Activated T-cell treated with anti-CD3 and anti-CD28 coated beads for 1 hour (primary cell): ENCODE results near the gene NRP2.

Experiments
- DNase-seq: peaks from one replicate; pipeline ENCODE4 v3.0.0-alpha.2; 2020; ENCODE audit warnings: low read depth

The NRP2 gene

DNA sequence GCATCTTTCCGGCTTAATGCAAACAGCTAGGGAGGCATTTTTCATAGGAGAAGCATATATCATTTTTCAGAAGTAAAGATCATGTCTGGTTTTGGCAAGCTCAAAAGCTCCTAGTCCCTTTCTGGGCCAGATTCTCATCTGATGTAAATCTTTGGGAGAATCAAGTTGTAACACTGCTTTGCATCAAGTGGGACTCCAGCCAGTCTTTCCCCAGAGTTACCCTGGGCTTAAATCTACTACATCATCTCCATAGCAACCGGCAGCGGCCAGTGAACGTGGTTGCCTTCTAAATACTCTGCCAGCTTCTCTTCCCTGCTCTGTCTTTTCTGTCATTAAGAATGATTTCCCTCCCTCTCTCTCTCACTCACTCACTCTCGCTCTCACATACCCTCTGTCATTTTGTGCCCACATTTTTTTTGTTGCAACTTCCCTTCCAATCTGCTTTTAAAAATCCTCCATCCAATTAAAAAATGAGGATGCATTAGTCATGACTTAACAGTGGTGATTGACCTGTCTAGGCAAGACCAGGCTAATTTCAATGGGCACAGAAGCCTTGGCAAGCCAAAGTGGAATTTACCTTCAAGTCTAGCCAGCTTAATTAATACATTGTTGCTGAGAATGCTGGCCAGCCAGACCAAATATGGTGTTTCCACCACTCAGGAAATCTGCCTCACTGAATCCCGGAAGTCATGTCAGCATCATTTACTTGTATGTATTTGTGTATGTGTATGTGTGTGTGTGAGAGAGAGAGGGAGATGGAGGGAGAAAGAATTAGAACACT lies 93.0 kb downstream of the NRP2 start:
- DNase-seq, result no peak

DNA sequence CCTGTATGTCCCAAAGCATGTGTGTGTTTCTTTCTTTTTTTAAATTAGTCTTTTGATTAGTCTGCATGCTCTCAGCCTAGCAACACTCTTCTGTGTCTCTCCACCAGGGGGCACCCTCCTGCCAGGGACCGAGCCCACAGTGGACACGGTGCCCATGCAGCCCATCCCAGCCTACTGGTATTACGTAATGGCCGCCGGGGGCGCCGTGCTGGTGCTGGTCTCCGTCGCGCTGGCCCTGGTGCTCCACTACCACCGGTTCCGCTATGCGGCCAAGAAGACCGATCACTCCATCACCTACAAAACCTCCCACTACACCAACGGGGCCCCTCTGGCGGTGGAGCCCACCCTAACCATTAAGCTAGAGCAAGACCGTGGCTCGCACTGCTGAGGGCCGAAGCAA lies 93.8 kb downstream of the NRP2 start:
- DNase-seq, result no peak

DNA sequence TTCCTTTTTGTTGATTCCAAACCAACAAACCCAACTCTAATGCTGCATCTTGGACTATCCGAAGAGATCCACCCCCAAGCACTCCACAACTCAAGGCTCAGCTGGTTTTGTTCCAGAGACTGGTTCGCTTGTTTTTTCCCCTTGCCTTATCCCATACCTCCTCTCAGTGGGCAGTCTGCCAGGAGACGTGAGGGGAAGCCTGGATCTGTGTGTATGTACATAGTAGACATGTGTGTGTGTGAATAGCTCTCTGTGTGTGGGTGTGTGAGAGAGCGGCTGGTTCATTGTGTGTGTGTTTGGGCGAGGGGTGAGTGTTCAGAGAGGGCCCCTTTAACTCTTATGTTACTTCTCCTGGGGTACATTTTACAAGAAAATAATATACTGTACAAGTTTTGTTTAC lies 94.4 kb downstream of the NRP2 start:
- no peak for DNase-seq

DNA sequence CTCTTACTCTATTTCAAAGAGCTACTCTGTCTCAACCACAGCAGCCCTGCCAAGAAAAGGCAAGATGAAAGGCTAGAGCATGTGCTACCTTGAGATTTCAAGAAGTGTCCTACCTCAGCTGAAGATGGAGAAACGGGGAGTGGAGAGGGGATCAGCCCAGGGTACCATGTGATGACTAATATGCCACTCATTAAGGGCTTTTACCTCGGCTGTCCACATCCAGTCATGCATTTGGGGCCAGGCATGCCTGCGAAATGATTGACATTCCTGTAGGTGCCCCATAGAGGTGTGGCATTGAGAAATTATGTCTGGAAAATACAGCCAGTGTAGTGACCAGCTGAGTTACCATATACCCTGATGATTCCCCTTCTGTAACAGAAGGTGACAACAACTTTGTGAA lies 96.1 kb downstream of the NRP2 start:
- no peak for DNase-seq

DNA sequence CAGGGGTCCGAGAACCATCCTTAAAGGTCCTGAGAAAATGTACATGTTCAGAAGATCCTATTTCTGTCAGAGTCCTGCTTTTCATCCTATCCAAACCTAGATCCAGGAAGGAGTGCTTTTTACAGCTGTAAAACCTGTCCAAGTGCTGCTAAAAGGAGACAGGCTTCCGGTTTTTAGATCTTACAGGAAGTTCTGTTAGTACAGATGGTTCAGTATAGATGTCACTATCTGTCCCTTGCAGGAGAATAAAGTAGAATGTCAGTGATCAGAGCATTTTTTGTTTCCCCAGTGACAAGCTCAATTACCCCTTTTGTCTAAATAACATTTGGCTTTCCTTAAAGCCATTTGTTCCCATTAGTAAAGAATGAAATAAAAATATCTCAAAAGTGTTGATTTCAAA lies 98.3 kb downstream of the NRP2 start:
- no peak for DNase-seq

DNA sequence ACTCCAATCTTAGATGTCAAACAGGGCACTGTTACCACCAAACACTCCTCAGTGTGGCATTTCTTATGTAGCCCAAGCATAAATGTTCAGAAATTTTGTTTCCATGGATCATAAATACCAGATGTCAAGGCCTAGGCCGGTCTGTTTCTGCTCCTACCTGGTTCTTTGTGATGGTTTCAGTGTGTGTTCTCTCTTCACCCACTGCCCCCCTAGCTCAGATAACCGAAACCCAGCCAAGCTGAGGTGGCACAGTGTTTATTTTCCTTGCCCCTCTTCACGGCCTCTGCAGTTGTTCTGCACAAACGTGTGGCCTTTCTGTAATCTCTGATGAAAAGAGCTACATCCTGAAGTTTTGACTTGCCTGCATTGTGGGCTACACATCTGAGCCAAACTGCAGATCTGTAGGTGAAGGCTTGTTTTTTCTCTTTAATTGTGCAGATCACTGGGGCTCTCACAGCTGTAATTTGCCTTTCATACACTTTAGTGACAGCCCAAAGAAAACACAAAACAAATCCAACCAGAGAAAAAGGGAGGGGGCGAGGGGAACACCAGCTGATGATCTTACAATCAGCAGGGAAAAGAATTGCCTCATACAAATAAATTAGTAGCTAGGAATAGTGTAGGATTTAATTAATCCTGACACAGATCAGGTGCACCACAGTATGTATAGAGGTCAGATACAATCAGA lies 99.1 kb downstream of the NRP2 start:
- no peak for DNase-seq

DNA sequence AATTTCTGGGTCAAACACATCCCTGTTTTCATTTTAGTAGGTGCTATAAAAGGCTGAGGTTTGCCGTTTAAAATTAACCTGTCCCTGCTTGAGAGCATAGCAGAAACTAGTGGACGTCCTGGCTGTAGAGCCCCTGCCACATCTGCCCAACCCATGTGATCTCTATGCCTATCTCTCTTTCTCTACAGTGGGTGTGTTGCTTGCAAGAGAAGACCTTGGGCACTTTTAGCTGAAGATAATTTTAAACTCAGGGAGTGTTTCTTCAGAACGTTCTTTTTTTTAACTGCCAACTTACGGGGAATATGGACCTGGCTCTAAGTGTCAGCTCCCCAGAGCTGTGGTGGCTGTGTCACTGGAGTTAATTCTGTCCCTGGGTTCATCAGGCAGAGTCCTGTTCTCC lies 100.6 kb downstream of the NRP2 start:
- no peak for DNase-seq

DNA sequence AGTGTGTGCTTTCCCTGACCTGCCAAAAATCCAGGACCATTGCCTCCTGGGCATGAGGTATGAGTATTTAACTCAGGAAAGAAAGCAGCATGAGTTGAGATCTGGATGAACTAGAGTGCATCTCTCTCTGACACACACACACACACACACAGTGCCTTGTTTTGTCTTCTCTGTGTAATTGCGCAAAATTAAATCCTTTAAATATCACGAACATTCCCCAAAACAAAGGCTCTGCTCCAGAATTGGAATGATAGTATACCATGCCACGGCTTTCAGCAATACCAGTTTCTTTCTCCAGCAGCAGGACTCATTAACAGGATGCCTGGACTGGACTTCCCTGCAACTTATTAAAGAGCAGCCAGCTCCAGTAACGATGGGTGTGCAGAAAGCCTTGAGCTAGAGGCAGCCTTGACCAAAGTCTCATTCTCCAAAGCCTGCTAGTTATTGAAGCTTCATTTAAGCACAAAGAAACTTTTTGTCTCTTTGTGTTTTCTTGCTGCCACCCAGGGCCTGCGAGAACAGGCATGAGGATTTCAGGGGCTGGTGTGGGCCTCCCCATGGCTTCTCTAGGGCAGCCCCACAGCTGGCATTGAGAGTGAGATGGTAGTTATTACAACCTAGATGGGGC lies 101.7 kb downstream of the NRP2 start:
- no peak for DNase-seq

DNA sequence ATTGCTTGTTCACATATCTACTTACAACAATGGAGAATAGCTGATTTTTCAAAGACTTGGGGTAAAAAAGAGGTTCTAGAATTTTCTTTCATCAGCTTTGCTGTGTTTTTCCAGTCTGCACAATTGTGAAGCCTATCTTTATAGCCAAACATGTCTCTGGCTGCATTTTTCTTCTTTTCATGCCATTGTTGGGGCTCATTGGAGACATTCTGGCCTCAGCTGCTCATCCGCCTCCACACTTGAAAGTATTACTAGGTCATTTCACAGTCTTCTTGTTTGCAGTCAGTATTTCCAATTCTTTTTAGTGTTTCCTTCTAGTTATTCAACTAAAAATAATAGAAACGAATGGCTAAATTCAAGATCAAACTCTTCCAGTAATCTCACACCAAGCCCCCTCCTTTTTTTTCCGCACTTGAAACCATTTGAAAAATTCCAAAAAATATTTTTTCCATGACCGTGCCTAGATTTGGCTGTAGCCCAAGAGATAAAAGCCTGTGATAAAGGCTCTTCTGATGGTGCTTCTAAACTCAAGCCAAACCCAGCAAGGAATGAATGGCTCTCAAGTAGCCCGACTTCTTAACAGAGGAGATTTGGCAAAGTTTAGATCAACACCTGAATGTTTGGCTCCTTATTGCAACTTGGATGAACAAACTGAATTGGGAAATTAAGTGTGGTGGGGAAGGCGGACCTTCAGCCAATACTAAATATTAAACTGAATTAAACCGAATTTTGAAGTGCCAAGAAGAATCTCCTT lies 103.4 kb downstream of the NRP2 start:
- DNase-seq, result no peak

DNA sequence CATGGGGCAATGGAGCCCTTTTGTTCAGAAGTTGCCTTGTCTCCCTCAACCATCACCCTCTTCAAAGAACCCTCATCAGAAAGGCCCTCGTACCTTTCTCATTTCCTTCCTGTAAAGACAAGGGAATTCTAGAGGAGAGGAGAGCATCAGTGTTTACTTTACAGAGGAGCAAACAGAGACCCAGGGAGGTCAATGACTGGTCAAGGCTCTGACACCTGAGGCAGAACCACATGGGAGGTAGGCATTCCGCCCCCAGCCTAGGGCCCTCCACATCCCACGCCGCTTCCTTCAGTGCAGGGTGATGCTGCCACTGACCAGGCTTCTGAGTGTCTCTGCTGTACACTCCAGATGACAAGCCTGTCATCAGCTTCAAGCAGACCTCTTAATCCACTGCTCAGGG lies 104.7 kb downstream of the NRP2 start:
- DNase-seq, result no peak

DNA sequence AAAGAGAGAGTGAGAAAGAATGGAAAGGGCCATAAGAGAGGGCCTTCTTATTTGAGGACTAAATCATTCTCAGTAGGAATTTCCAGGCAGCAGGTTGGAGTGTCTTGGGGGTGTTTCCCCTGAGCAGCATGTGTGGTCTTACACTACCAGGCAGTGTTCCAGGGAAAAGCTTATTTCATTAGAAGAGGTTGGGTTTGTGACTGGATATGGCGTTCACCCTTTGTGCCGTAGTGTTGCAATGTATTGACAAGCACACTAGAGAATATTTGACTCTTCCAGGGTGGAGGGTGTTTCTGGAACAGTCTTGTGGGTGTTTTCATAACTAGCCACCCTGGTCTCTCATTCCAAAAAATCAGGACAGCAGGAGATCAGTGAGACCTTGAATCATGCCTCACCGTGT lies 105.5 kb downstream of the NRP2 start:
- DNase-seq, result no peak

DNA sequence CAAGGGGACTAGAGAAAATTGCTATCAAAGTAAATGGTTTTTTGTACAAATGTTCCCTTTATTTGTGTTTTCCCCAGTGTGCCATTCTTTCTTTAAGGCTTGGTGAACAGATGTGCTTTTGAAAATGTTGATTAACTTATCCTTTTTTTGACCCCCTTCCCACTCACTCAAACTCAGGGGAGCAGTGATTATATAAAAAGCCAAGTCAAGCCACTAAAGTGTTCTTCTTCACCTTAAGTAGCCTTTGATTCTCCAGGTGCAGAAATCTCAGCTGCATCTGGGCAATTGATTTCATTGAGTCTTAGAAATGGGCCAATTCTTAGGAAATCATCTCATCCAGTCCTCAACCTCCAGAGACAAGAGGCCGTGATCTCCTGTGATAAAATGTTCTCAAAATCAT lies 107.6 kb downstream of the NRP2 start:
- no peak for DNase-seq

DNA sequence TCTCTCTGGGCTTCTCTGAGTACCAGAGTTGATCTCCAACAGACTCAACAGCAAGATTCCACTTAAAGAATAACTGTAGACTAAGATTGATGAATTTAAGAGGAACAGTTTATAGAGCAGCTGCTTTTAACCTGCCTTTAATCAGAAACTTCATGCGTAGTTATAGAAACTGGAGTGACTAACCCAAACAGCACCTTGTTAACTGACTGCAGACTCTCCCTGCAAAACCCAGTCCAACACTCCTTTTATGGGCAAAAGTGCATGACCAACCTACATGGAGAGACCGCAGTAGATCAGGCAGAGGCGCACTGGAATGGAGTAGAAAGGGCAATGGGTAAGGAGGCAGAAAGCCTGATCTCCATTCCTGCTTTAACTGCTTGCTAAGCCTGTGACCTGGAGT lies 110.6 kb downstream of the NRP2 start:
- no peak for DNase-seq

DNA sequence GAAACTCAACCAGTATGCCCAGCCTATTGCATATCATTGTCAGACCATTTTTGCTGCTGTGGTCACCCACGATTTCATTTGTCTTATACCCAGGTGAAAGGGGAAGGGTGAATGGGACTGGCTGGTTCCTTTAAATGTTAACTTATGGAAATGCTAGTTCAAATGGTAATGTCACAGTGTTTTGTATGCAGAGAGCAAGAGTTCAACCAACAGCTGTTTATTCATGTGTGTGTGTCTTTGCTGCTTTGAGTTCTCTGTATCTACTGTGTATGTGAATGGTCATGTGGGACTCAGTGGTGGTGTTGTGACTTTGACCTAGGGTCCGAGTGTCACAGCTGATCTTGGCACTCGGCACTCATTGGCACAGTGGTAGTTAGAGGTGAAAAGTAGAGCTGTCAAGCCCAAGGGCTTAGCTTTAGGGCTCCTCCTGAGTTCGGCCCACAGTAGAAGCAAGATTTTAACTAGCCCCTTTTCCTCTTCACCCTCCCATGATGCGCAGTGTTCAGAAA lies 114.6 kb downstream of the NRP2 start:
- DNase-seq, result no peak

DNA sequence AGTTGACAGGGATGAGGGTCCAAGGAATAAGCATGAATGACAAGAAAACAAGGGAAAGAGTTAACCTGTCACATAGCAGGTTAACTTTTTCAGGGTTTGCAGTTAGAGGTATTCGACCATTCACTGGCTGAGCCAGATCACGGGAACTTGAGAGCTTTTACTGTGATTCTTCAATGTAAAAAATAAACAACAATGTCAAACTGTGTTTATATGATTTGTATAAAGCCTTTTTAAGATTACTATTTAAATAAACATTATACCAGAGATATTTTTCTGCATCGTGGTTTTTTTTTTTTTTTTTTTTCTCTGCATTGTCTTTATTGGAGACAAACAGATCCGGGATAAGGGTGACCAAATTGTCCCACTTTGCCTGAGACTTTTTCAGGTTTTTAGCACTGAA lies 115.6 kb downstream of the NRP2 start:
- DNase-seq, result no peak

DNA sequence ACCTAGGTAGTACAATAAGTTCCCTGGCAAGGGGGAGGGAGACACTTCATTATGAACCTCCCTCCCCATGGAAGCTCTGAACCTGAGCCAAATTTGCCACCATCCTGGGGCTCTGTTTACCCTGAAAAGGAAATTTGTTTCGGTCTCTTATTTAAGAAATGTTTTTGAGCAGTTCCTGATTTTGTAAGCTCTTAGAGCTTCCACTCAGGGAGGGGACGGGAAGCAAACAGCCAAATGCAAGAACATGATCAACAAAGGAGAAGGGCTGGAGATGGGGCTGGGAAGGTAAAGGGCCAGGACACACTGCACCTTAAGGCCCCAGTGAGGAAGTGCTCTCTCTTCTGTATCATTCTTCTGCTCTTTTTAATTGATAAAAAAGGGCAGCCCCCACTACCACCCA lies 117.9 kb downstream of the NRP2 start:
- DNase-seq, result no peak

DNA sequence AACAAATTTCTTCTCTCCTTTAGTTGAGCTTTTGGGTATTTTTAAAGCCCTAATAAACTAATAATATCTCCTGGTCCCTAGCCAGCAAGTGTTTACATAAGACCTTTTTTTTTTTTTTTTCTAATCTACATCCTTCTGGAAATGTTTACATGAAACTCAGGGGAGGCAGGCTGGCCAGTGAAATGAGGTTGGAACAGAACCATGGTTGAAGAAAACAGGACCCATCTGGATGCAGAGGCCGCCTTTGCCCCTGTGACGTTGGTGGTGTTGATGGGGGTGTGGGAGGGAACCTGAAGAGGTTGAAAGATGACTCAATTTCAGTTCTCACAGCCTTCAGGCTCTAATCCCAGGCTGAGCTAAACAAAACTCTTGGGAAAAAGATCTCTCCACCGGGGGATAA lies 118.5 kb downstream of the NRP2 start:
- no peak for DNase-seq

DNA sequence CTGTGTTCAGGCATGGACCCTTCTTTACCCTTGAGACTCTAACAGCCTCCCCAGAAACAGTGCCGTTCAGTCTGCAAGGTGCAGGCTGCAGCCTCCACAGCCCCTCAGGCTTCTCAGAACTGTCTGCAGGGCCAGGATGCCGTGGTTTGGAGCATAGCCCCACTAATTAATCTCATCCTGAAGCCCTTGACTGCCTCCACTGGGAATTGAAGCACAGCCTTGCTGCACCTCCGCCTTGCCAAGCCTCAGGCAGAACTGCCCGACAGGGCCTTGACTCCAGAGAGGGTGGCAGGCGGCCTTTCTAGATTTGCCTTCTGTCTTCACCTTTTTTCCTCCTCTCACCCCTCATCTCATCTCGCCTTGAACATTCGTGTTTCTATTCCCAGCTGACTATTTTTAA lies 119.8 kb downstream of the NRP2 start:
- DNase-seq, result no peak

DNA sequence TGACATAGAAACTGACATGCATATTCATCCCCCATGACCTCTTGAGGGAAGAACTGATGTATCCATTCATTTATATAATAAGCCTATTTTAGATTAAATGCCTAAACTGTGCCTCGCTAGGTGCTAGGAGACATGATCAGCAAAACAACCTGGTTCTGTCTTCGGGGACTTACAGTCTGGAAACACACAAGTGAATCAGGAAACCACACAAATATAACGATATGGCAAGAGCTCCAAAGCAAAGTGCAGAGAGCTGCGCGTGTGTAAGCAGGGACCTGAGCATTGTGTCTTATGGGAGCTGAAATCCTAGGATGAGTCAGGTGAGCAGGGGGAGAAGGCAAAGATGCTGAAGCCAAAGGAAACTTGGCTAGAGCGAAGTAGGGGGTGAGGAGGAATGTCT lies 120.6 kb downstream of the NRP2 start:
- no peak for DNase-seq

DNA sequence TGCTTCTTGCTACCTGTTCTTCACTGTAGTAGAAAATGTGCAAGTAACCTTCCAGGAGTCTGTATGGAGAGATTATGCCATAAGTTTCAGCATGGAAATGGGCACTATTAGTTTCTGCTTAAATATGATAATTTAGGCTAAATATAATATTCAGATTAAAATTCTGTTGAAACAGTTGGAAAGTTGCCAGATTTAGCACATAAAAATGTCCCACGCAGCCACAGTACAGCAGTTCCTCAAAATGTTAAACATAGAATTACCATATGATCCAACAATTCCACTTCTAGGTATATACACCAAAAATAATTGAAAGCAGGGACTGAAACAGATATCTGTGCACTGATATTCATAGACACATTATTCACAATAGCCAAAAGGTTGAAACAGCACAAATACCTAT lies 121.2 kb downstream of the NRP2 start:
- no peak for DNase-seq

DNA sequence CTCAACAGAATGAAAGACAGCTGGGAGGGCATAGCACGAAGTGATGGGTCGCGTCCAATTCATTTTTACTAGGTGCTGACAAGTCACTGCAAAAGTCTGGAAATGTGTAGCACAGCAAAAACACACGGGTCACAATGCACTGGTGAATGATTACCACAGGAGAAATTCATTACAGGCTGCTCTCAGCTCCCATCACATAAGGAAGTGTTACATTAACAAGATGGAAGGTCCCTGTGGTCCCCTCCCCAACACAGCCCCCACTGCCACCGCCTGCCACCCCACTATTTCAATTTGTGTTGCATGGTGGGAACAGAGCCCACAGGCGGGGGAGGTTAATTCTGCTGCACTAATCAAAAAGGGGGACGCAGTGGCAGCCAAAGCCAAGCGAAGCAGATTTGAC lies 122.8 kb downstream of the NRP2 start:
- DNase-seq, result no peak

DNA sequence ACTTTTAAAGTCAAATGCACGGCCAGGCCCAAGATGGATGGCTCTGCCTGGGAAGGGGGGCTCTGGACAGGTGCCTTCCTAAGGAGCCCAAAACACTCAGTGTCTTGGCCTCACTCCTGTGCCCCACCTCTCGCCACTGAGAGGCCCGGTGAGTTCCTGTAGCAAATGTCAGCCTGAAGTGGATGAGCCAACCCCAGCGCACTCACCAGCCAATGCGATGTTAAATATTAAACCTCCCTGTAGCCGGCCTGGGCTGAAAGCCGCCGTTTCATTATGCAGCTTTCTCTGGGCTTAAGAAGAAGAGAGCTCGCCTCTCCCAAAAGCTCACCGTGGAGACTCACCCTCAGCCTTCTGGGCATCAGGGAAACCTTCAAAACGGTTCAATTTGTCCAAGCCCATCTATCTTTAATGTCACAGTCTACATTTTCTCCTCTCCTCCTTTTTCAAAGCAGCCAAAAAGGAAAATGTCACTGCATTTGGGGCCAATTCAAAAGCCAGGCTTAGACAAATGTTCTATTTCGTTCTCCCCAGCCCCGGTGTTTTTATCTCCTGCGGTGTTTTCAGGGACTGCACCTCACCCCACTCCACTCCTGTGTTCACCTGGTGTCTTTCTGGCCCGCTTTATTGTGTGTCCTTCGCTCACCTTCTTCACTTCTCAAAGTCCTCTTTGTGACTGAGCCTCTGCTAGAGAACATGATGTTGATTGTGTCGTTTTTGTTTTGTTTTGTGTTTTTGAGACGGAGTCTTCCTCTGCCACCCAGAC lies 124.0 kb downstream of the NRP2 start:
- DNase-seq, result no peak
